Loucy (cell line): ENCODE data around the gene XPO4.

ENCODE experiments used
- EZH2phosphoT487 ChIP-seq: fragments of 200-600 bp; IDR thresholded peaks from 2 replicates; pipeline ENCODE4 v1.6.1; 2018; ENCODE audit warnings: antibody characterized with exemption, mild to moderate bottlenecking, moderate library complexity, borderline replicate concordance
- TF ChIP-seq, protein P1 (sequence below): fragments of 200-600 bp; sonication (generic); conservative IDR thresholded peaks from 2 replicates; pipeline ENCODE4 v1.5.1; 2014; ENCODE audit warnings: mild to moderate bottlenecking, antibody characterized with exemption, low read length

DNA sequence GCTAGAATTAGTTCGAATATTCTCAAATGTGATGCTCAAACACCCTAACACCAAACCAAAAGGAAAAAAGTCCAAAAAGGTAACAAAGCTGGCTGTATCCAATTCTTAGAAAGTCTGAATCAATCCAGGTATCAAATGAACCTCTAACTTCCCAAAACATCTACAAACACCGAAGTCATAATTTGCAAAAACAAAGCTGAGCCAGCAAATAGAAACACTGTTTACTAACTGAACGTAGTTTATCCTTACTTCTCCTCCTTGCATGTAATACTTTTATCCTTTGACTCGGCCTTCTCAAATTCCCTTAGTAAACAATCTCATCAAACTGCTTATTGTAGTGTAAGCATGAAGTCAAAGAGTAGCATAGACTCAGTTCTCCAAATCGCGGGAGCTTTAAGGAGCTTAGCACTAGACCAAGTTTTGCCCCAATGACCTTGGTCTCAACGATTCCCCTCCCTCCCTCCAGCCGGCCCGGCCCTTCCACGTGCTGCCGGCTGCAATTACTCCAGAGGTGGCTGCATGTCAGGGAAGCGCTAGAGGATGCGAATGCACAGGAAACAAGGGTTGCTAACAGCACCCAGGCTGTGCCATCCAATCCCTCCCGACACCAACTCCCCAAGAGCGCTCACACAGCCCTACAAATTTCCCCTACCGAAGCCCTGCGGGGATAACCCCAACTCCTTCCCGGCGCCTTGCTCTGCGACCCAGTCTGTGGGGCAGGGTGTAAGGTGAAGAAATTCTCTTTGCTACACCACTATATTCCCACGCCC is 693 bp downstream of the XPO4 start:
- TF ChIP-seq, protein P1, sequence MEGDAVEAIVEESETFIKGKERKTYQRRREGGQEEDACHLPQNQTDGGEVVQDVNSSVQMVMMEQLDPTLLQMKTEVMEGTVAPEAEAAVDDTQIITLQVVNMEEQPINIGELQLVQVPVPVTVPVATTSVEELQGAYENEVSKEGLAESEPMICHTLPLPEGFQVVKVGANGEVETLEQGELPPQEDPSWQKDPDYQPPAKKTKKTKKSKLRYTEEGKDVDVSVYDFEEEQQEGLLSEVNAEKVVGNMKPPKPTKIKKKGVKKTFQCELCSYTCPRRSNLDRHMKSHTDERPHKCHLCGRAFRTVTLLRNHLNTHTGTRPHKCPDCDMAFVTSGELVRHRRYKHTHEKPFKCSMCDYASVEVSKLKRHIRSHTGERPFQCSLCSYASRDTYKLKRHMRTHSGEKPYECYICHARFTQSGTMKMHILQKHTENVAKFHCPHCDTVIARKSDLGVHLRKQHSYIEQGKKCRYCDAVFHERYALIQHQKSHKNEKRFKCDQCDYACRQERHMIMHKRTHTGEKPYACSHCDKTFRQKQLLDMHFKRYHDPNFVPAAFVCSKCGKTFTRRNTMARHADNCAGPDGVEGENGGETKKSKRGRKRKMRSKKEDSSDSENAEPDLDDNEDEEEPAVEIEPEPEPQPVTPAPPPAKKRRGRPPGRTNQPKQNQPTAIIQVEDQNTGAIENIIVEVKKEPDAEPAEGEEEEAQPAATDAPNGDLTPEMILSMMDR = no peak
- TF ChIP-seq EZH2phosphoT487 = no peak
